NB4 (cell line): Measurements from ENCODE around the gene ACSS3.
"Not testable (repeated sequence)": the region's sequence is repeated elsewhere in the genome, so short reads cannot be mapped to it uniquely, and the experiment has no call there.

Source experiments
- TF ChIP-seq, protein P1 (sequence below): IDR thresholded peaks from one replicate; pipeline ENCODE4 v1.5.1; 2012; ENCODE audit warnings: low read depth, low read length
- TF ChIP-seq, protein P2 (sequence below): IDR thresholded peaks from 2 replicates; pipeline ENCODE4 v1.6.1; 2011; ENCODE audit warnings: low read depth, low read length

DNA sequence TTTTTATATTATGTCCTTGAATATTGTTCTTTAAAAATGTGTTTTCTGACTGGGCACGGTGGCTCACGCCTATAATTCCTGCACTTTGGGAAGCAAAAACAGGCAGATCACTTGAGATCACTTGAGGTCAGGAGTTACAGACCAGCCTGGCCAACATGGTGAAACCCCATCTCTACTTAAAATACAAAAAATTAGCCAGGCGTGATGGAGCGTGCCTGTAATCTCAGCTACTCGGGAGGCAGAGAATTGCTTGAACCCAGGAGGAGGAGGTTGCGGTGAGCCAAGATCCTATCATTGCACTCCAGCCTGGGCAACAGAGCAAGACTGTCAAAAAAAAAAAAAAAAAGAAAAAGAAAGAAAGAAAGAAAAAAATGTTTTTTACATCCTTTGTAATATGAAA is 122.7 kb downstream of the ACSS3 start:
- TF ChIP-seq, protein P1, sequence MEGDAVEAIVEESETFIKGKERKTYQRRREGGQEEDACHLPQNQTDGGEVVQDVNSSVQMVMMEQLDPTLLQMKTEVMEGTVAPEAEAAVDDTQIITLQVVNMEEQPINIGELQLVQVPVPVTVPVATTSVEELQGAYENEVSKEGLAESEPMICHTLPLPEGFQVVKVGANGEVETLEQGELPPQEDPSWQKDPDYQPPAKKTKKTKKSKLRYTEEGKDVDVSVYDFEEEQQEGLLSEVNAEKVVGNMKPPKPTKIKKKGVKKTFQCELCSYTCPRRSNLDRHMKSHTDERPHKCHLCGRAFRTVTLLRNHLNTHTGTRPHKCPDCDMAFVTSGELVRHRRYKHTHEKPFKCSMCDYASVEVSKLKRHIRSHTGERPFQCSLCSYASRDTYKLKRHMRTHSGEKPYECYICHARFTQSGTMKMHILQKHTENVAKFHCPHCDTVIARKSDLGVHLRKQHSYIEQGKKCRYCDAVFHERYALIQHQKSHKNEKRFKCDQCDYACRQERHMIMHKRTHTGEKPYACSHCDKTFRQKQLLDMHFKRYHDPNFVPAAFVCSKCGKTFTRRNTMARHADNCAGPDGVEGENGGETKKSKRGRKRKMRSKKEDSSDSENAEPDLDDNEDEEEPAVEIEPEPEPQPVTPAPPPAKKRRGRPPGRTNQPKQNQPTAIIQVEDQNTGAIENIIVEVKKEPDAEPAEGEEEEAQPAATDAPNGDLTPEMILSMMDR: not testable (repeated sequence)
- TF ChIP-seq, protein P2, sequence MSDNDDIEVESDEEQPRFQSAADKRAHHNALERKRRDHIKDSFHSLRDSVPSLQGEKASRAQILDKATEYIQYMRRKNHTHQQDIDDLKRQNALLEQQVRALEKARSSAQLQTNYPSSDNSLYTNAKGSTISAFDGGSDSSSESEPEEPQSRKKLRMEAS: not testable (repeated sequence)
